Endothelial cell (in vitro differentiated cells): Measurements from ENCODE around the gene PLS1. TPM values are rescaled to one million over a fixed set of nuclear protein-coding genes. Genes with fewer than 3 reads are reported as not detected.

Source experiments
- DNase-seq: peaks from one replicate; pipeline ENCODE4 v3.0.0; 2021; ENCODE audit warnings: low spot score
- H3K27ac Mint-ChIP-seq: one replicate; pipeline ENCODE4 v1.8.0; 2021; ENCODE audit warnings: mixed read lengths, inconsistent platforms; ENCODE audit not compliant: unreplicated experiment
- H3K27me3 Mint-ChIP-seq: one replicate; pipeline ENCODE4 v1.8.0; 2021; ENCODE audit warnings: mild to moderate bottlenecking, moderate library complexity, mixed read lengths, inconsistent platforms; ENCODE audit not compliant: unreplicated experiment
- H3K36me3 Mint-ChIP-seq: one replicate; pipeline ENCODE4 v1.8.0; 2021; ENCODE audit warnings: mild to moderate bottlenecking, low read depth, mixed read lengths, inconsistent platforms; ENCODE audit not compliant: unreplicated experiment
- H3K4me1 Mint-ChIP-seq: one replicate; pipeline ENCODE4 v1.8.0; 2021; ENCODE audit warnings: mild to moderate bottlenecking, mixed read lengths, inconsistent platforms; ENCODE audit not compliant: unreplicated experiment
- H3K4me3 Mint-ChIP-seq: one replicate; pipeline ENCODE4 v1.8.0; 2021; ENCODE audit warnings: mild to moderate bottlenecking, mixed read lengths, inconsistent platforms; ENCODE audit not compliant: unreplicated experiment
- H3K9me3 Mint-ChIP-seq: one replicate; pipeline ENCODE4 v1.8.0; 2021; ENCODE audit warnings: mixed read lengths, inconsistent platforms; ENCODE audit not compliant: unreplicated experiment
- CTCF ChIP-seq: fragments of 200-600 bp; sonication (generic); IDR thresholded peaks from one replicate; pipeline ENCODE4 v1.5.0; 2021; ENCODE audit warnings: antibody characterized with exemption; ENCODE audit not compliant: unreplicated experiment
- total RNA-seq: library from RNA; stranded (reverse); fragmentation: NEBNext Ultra II Directional; extraction: Animal tissue kit (Norgen Biotek cat#: 25700); gene quantifications from one replicate; pipeline ENCODE4 v1.2.1, GENCODE V29; 2021; ENCODE audit not compliant: unreplicated experiment

PLS1 gene
- total RNA-seq, 1 donor from 2014 or later: 2.0 TPM

- H3K4me3 Mint-ChIP-seq: no peak overlapping the region
- no peaks in the 10 kb centered on the region for H3K27me3 Mint-ChIP-seq
- TF ChIP-seq CTCF: no peak
- no peak overlapping the region for H3K27ac Mint-ChIP-seq
- peaks cover 16% of the 10 kb centered on the region for H3K4me1 Mint-ChIP-seq
- DNase-seq: no peak
- H3K9me3 Mint-ChIP-seq: no peaks in the 10 kb centered on the region
- no peaks in the 10 kb centered on the region for H3K36me3 Mint-ChIP-seq
Measured at GRCh38 chr3:142650001-142650693, 54.0 kb downstream of the PLS1 start.

GRCh38 chr3:142651711-142652110 lies 55.5 kb downstream of the PLS1 start:
- TF ChIP-seq CTCF: no peak
- no peak for DNase-seq
- Mint-ChIP-seq H3K4me1 (peaks cover 13% of the 10 kb centered on the region), H3K27ac (no peak overlapping the region), H3K4me3 (no peak overlapping the region), H3K9me3 (no peaks in the 10 kb centered on the region), H3K27me3 (no peaks in the 10 kb centered on the region), H3K36me3 (no peaks in the 10 kb centered on the region)

- TF ChIP-seq CTCF: no peak
- DNase-seq: no peak
Measured at GRCh38 chr3:142652826-142653292, 56.7 kb downstream of the PLS1 start.

GRCh38 chr3:142656575-142656974 lies 60.4 kb downstream of the PLS1 start:
- Mint-ChIP-seq H3K4me3 (no peak overlapping the region), H3K27ac (no peak overlapping the region), H3K36me3 (no peaks in the 10 kb centered on the region), H3K9me3 (no peaks in the 10 kb centered on the region), H3K4me1 (peaks cover 3% of the 10 kb centered on the region), H3K27me3 (no peaks in the 10 kb centered on the region)
- no peak for DNase-seq
- no peak for TF ChIP-seq CTCF

More at GRCh38 chr3:142652826-142653292, 56.7 kb downstream of the PLS1 start:
- H3K9me3 Mint-ChIP-seq: no peaks in the 10 kb centered on the region
- no peak overlapping the region for H3K27ac Mint-ChIP-seq
- H3K4me1 Mint-ChIP-seq: peaks cover 11% of the 10 kb centered on the region
- H3K36me3 Mint-ChIP-seq: no peaks in the 10 kb centered on the region
- H3K4me3 Mint-ChIP-seq: no peak overlapping the region
- no peaks in the 10 kb centered on the region for H3K27me3 Mint-ChIP-seq

- Mint-ChIP-seq H3K4me1 (peaks cover 3% of the 10 kb centered on the region), H3K27me3 (no peaks in the 10 kb centered on the region), H3K36me3 (no peaks in the 10 kb centered on the region), H3K27ac (no peak overlapping the region), H3K9me3 (no peaks in the 10 kb centered on the region), H3K4me3 (no peak overlapping the region)
- no peak for DNase-seq
- no peak for TF ChIP-seq CTCF
Measured at GRCh38 chr3:142657033-142657432, 60.8 kb downstream of the PLS1 start.
